Fibroblast of lung (primary cell): ENCODE data around the gene ETF1.

Source experiments
- CTCF ChIP-seq, 2 donors: IDR thresholded peaks in 1 of 2; conservative IDR thresholded peaks in 1 of 2; 1 replicate in 1 of 2; 2 replicates in 1 of 2; pipeline ENCODE4 v1.5.1; 2011 to 2012; ENCODE audit warnings: low read length in 2 of 2, control low read depth in 1 of 2, inconsistent platforms in 1 of 2, low read depth in 1 of 2, mild to moderate bottlenecking in 1 of 2
- EZH2 ChIP-seq: IDR thresholded peaks from 2 replicates; pipeline ENCODE4 v1.5.1; 2012; ENCODE audit warnings: low read length, control low read depth, mild to moderate bottlenecking; ENCODE audit errors: missing control alignments

GRCh38 chr5:138573223-138573622 lies 30.2 kb upstream of the ETF1 start:
- TF ChIP-seq CTCF (conservative IDR thresholded peaks at IDR 0.05 in 1 of 2, IDR thresholded peaks at IDR 0.05 in 1 of 2; ENCODE audit: low read depth in 1 of 2, low read length in 2 of 2), result no peak
- no peak for TF ChIP-seq EZH2
